ENCODE data around the gene RALY.

DNA sequence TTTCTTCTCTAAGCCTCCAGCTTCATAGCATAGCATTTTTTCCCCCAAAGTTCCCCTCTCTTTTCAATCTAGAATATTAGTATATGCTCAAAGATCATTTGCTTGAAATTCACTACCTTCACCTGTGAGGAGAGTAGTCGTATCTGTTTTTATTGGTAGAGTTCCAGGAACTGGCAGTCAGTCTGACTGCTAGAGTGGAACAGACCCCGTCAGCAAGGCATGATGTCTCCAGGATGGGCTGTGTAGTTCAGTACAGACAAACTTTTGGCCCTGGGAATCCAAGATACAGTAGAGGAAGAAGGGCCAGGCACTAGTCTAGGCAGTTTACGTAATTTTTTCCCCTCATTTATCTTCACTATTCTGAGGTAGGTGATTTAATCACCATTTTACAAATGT lies 29.1 kb downstream of the RALY start:
- TF ChIP-seq YY1 (IDR thresholded peaks at IDR 0.05; ENCODE audit: extremely low read depth, insufficient replicate concordance, low read depth, low read length) (no peak), POLR2A (IDR thresholded peaks at IDR 0.05; ENCODE audit: borderline replicate concordance, extremely low read depth, insufficient read depth, insufficient read length) (no peak), ZNF274 (IDR thresholded peaks at IDR 0.05; ENCODE audit: low read depth, low read length) (no peak)
- TF ChIP-seq, protein P1, sequence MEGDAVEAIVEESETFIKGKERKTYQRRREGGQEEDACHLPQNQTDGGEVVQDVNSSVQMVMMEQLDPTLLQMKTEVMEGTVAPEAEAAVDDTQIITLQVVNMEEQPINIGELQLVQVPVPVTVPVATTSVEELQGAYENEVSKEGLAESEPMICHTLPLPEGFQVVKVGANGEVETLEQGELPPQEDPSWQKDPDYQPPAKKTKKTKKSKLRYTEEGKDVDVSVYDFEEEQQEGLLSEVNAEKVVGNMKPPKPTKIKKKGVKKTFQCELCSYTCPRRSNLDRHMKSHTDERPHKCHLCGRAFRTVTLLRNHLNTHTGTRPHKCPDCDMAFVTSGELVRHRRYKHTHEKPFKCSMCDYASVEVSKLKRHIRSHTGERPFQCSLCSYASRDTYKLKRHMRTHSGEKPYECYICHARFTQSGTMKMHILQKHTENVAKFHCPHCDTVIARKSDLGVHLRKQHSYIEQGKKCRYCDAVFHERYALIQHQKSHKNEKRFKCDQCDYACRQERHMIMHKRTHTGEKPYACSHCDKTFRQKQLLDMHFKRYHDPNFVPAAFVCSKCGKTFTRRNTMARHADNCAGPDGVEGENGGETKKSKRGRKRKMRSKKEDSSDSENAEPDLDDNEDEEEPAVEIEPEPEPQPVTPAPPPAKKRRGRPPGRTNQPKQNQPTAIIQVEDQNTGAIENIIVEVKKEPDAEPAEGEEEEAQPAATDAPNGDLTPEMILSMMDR (IDR thresholded peaks at IDR 0.05 in 2 of 3, conservative IDR thresholded peaks at IDR 0.05 in 1 of 3; ENCODE audit: borderline replicate concordance in 1 of 3, insufficient read depth in 1 of 3, low read depth in 2 of 3, low read length in 2 of 3) = no peak

Data from HCT116 (cell line).